GM19372 (cell line): Measurements from ENCODE around the gene PWWP2B.

Experiments used
- ATAC-seq: cut with Tn5 transposase; IDR thresholded peaks from one replicate; pipeline ENCODE4 v1.9.1; 2021; ENCODE audit warnings: mild to moderate bottlenecking, low read depth, moderate library complexity; ENCODE audit not compliant: unreplicated experiment

Gene PWWP2B

DNA sequence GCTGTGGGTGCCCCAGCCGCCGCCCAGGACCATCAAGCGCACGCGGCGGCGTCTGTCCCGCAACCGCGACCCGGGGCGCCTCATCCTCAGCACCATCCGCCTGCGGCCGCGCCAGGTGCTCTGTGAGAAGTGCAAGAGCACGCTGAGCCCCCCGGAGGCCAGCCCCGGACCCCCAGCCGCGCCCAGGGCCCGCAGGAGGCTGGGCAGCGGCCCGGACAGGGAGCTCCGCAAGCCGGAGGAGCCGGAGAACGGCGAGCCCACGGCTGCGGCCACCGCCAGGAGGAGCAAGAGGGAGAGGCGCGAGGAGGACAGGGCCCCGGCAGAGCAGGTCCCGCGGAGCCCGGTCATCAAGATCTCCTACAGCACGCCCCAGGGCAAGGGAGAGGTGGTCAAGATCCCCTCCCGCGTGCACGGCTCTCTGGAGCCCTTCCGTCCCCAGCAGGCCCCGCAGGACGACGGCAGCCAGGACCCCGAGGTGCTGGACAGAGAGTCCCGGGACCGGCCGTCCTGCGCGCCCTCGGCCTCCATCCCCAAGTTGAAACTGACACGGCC is 8.0 kb downstream of the PWWP2B start:
- ATAC-seq: no peak

DNA sequence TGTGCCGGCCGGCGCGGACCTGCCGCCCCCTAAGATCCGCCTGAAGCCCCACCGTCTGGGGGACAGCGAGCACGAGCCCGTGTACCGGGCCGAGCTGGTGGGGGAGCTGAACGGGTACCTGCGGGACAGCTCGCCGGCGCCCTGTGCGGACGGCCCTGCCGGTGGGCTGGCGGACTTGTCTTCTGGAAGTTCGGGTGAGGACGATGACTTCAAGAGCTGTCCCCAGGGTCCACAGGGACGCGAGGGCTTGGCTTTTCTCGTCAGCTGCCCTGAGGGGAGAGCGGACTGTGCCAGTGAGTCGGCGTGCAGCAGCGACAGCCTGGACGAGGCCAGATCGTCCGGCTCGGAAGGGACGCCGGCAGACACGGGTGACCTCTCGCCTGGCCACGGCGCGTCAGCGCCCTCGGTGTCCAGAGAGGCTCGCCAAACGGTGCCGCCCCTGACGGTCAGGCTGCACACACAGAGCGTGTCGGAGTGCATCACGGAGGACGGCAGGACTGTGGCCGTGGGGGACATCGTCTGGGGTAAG is 8.5 kb downstream of the PWWP2B start:
- ATAC-seq: no peak

DNA sequence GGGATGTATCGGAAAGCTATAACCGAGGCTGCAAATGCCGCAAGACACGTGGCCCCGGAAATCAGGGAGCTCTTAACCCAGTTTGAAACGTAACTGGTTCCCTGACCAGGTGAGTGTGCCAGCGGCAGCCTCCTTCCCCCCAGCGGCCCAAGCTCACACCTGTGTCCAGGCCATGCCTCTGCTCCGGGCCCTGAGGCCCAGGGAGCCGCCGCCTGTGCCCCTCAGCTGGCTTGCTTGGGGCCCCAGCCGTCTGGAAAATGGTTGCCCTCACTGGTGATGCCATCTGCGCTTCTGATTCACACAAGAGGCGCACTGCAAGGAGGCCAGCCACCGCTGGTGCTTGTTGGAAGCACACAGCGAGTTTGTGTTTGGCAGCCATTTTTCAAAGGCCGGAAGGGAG is 9.2 kb downstream of the PWWP2B start:
- ATAC-seq: no peak

DNA sequence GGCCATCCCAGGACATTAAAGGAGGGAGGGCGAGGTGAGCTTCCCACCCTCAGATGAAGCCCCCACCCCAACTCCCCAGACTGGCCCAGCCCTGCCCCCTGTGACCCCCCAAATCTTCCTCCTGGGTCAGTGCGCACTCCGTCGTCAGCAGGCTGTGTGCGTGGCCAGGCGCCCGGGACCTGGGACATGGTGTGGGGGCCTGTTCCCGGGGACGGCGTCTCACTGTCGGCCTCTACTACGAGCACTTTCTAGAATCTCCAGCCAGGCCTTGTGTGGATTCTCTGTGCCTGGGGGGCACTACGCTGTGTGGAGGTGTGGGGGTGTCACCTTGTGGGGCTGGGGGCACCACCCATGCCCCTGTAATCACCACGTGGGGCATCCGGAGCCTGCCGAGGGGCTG is 9.8 kb downstream of the PWWP2B start:
- ATAC-seq: no peak

DNA sequence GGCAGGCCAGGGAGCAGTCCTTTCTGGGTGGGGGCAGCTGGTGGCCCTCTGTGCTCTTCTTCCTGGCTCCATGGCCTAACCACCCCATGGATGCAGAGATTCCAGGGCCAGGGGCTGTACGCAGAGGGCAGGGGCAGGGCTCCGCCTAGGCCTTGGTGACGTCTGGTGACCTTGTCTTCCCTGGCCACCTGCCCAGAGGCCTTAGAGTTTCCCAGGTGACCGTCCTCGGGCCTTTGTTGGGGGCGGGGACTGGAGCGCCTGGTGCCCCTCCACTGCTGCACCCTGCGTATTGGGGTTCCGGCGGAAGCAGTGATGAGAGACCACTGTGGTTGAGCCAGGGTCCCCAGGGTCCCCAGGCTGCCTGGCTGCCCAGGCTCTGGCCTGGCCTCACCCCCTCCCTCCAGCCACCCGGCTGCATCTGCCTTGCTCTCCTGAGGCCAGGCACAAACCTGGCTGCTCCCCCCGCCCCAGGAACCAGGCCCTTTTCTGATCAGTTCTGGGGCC is 10.3 kb downstream of the PWWP2B start:
- ATAC-seq: no peak

DNA sequence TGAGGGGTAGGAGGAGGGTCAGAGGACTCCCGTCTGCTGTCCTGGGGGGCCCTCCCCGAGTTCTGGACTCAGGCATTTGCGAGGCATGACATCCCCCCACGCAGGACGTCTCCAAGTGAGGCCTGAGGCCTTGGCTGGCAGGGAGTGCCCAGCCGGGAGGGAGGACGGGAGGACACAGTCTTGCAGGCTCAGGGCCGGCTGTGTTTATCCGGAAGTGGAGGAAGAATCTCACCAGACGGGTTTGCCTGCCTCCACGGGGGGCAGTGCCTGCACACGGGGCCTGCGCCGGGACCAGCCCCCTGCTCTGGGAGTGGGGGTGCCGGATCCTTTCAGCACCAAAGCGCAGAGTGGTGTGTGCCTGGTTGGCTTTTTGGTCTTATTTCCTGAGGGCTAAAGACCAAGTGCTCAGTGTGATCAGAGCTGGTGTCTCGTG is 10.9 kb downstream of the PWWP2B start:
- ATAC-seq: no peak

DNA sequence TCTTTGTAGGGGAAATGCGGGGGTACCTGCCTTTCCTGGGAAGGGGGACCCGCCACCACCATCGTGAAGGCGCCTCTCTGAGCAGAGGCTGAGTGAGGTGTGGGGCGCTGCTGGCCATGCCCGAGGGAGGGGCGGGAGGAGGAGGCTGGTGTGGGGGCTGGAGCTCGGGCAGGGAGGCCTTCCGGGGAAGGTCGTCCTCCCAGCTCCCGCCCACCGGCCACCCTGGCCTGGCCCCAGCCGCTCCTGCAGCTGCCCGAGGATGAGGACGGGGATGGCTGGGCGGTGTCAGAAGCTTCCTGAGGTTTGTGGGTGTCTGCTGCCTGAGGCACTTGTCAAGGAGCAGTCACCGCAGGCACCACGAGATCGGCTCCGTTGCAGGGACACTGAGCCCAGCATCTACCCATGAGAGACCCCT is 11.4 kb downstream of the PWWP2B start:
- no peak for ATAC-seq

DNA sequence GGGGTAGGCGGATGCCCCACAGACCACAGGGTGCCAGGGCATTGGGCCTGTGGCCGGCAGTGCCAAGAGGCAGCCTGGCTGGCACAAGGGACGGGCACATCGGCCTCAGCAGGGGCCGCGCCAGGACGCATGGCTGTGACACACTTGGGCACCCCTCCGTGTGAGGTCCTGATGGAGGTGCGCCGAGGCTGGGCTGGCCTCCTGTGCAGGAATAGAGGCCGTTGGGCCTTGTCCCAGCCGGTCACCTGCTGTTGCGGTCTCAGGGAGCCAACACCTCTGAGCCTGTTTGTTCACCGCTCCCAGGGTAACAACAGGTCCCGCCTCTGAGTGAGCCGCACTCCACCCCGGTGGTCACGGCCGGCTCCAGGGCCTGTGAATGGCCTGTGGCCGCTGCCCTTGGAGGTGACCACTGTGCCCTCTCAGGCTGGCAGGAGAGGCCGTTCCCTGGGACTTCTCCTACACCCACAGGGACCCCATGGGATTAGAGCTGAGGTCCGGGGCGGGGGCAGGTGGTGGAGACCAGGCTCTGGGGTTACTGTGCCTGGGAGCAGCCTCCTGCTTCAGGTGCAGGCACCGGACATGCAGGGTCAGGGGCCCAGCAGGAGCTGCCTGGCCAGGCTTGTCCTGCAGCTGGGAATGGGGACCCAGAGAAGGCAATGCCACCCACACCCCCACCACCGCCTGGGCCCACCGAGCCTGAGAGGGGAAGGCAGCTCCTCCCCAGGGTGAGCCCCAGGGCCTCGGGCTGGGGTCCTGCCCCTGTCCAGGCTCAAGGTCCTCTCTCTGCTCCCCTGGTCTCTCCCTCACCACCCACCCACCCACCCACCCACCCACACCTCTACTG is 12.0 kb downstream of the PWWP2B start:
- ATAC-seq: no peak

DNA sequence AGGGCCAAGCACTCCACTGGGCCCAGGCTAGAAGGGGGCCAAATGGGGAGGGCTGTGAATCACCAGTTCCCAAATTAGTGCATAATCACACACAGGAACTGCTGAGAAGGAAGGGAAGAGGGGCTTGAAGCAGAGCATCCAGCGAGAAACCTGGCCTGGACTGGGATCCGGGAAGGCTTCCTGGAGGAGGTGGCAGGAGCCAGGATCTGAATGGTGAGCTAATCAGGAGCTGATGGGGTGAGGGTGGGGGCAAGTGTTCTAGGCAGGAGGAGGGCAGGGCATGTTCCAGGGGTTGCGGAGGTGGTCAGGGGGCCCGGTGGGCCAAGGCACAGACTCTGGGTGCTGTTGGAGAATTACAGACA is 12.6 kb downstream of the PWWP2B start:
- ATAC-seq: no peak

DNA sequence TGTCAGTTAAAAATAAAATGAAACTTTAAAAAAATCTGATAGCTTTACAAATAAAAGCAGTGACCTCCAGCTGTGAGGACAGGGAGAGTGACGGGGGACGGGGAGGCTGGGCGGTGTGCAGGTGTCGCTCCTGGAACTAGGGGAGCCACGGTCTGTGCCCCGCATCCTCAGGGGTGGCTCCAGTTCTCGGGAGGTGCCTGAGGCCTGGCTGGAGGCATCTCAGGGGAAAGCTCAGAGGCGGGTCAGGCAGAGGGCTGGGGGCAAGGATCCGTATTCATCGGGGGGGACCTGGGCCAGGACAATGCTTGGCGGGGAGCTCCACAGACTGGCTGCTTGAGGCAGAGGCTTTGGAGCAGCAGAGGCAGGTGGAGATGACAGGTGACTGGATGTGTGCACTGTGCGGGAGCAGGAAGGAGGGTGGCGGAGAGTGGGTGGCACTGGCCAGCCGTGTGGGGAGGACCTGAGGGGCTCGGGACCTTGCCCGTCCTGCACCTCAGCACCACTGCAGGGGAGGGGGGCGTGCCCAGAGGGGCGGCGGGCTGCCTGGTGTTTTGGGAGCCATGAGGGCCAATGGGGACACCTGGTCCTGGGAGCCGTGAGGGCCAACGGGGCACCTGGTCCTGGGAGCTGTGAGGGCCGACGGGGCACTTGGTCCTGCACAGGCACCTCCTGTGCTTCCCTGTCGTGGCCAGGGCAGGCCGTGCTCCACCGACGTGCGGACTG is 13.2 kb downstream of the PWWP2B start:
- ATAC-seq: no peak

DNA sequence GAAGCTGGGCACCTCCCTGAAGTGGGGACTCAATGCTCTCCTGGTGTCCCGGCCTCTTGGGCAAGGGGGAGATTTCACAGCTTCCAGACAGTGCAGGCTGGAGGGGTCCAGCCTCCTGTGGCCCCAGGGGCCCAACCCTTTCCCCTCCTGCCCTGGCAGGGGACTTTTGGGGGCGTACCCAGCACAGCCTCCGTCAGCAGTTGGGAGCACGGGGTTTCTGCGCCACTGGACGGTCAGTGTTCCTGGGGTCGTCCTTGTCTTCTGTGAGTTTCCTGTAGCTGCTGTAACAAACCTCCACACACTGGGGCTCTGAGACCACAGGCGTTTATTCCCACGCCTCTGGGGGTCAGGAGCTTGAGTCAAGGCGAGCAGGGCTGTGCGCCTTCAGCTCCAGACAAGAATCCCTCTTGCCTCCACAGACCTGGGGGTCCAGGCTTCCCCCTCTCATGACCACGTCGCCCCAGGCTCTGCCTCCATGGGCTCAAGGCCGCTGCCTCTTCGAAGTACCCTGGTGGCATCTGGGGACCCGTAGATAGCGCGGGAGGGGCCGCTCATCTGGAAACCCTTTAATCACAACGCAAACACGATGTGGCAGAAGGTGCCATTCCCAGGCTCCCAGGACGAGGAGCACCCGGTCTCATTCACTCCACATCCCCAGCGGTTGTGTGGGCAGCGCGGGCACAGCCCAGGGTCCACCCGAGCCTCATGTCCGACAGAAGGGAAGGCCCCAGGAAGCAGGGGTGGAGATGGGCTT is 14.0 kb downstream of the PWWP2B start:
- ATAC-seq: no peak

DNA sequence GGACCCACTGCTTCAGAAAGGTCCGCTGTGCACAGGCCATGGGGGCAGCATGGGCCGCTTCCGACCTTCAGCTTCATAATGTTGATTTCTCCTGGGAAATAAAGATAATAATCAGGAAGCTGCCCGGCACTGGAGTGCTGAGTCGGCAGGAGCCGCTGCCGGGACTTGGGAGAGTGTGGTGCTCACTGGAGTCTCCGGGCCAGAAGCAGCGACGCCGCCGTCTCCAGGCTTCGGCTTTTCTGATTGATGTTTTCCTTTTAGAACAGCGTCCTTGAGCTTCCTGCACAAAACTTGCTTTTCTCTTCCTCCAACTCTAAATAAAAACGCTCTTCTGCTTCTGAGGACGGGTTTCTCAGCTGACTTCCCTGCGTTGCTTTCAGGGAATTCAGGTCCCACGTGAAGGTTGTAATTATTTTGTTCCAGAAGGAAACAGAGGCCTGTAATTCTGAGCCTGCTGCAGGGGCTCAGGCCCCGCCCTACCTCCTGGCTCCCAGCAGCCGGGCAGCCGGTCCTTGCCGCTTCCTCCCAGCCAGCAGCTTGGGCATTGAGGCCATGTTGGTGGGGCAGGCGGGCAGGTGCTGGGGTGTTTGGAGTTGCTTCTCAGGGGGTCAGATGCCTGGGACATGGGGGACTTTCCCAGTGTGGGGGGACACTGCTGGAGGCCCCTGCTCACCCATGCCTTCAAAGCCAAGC is 14.7 kb downstream of the PWWP2B start:
- no peak for ATAC-seq

DNA sequence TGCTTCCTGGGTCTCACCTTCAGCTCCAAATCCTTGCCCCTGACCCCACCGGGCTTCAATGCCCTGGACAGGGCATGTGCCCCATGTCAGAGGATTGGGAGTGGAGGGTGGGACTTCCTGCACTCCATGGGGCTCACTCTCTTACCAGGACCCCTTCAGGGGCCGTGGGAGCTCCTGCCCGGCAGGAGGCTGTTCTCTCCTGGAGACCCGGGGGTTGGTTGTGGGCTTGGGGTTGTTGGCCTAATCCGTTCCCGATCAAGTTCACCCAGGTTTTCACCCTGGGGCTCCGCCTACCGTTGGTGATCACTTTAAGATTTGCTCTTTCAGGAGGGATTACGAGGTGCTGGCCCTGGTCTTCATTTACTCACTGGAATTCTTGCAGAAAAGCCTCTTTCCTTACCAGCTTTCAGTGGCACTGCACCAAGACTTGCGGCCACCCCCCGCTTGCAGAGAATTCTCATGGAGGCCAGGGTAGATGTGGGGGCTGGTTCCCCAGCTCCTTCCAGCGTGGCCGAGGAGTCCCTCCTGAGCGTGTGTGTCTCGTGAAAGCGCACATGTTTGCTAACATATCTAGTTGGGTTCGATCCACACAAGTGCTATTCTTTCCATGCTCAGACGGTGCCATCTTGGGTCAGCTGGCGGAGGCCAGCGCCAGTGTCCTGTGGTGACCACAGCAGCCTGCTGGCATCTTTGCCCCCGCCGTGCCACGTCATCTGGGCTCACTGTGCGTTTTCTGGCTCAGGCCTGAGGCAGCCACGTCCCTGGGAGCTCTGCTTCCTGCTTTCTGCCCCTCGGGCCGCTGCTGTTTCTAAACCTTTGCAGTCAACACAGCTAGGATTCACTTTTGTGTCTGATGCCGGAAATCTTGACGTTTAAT is 15.6 kb downstream of the PWWP2B start:
- no peak for ATAC-seq

DNA sequence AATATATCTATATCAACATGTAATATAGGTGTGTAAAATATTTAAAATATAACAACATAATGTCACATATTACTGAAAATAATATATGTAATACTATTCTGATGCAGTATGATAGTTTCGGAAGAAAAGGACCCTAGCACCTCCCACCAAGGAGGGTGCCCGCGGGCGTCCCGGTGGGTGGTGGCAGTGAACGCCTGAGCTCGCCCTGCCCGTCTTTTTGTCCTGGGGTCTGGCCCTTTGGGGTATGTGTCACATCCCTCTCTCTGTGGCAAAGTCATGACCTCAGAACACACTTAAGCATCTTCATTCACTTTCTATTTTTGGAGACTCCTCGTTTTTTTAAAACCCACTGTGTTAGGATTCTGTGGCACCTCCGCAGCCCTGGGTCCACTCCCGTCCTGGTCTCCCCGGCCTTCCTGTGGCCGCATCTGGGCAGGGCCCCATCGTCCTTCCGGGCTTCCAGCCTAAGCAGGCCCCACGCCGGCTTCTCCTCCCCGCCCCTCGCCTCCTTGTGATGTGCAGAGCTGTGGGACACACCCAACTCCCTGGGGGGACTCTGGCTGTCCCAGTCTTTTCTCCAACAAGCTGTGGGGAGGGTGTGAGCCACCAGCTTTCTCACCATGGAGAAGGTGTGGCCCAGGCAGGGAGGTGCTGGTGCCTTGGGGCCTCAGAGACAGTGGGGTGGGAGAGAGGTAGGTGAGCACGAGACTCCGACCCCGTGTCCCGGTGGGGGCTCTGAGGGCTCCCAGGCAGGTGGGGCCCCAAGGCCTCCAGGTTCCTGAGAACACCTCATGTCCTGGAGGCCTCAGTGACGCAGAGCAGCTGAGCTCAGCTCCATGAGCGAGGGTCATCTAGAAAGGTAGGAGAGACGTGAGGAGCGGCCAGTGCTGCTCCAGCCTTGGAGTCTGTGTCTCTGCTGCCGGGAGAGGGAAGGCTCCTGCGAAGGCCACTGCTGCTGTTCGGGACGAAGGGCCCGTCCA is 16.5 kb downstream of the PWWP2B start:
- ATAC-seq: no peak

DNA sequence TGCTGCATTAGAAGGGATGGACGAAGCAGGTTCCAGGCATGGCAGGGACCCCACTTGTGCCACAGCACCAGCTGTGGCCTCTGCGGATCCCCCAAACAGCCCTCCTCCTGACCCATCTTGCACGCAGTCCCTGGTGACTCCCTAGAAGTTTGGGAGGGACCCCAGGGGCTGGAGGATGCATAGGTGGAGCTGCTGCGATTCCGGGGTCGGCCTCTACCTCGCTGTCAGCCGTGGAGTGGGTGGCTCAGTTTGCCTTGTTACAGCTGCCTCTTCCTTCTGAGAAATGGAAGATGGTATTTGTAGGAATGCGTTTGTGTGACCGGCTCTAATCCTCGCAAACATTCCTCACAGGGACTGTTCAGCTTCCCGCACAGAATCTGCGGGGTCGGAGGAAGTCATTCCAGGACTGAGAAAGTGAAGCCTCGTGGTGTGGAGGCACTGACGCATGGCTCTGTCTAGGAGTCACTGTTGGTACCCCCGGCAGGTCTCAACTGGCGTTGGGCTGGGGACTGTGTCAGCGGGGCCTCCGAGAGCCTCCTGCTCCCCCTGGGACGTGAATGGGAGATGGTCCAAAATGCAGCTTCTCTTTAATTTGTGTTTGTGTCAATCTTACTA is 17.5 kb downstream of the PWWP2B start:
- no peak for ATAC-seq

DNA sequence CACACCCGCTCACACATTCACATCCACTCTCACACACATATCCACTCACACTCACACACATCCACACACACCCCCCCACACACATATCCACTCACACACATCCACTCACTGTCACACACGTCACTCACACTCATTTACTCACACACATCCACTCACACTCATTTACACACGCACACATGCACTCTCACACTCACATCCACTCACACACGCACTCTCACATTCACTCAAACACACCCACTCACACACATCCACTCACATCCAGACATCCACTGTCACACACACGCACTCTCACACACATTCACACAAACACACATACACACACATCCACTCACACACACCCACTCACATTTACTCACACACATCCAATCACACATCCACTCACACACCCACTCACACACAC is 18.3 kb downstream of the PWWP2B start:
- ATAC-seq: no peak

DNA sequence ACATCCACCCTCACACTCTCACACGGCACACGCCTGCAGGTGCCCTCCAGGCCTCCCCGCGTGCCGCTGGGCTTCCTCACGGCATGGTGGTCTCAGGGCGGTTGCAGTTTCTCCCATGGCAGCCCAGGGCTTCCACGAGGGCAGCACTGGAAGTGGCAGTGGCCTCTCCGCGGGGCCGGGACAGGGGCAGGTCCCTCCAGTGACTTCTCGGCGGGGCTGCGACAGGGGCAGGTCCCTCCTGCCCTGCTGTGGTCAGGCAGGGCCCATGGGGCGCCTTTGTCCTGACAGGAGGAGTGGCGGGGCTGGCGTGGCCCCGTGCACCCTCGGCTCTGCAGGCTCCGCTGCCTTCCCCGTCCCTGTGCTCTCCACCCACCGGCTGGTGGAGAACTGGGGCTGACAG is 19.0 kb downstream of the PWWP2B start:
- ATAC-seq: no peak
